Measurements from ENCODE around the gene MED29.

The MED29 gene

GRCh38 chr19:39412100-39412866 lies 21.1 kb downstream of the MED29 start, which contains the start of gene PLEKHG2:
TSS of gene PLEKHG2 (plus strand) at chr19:39412669. CDS start at chr19:39414087, 1,418 bp downstream.
- peak within 1 kb of the TSS; percentile 53 for H2AFZ ChIP-seq (ENCODE audit: low read length, unreplicated experiment)

GRCh38 chr19:39412867-39413271 lies 21.7 kb downstream of the MED29 start:
- H3K4me1 ChIP-seq (ENCODE audit: control insufficient read depth, insufficient read depth, low read length, unreplicated experiment), result peaks cover 22% of the 10 kb centered on the region
- no peaks in the 10 kb centered on the region for H3K27me3 ChIP-seq (ENCODE audit: insufficient read depth, low read length)
- peaks cover 11% of the 10 kb centered on the region; the same call in 1 of the 2 replicates for H3K36me3 ChIP-seq (ENCODE audit: insufficient read depth, low read length)
- H3K4me3 ChIP-seq (ENCODE audit: low read depth, low read length), result peak overlapping the region; percentile 86
- peak overlapping the region; percentile 53 for H2AFZ ChIP-seq (ENCODE audit: low read length, unreplicated experiment)
- peaks cover 29% of the 10 kb centered on the region for H3K79me2 ChIP-seq (ENCODE audit: control insufficient read depth, insufficient read depth, low read length, unreplicated experiment)
- peak overlapping the region; percentile 82 for H3K27ac ChIP-seq (ENCODE audit: low read depth, low read length)

More at GRCh38 chr19:39412100-39412866, 21.1 kb downstream of the MED29 start, which contains the start of gene PLEKHG2:
- Histone ChIP-seq H3K27ac (ENCODE audit: low read depth, low read length) (peak within 1 kb of the TSS; percentile 98), H3K36me3 (ENCODE audit: insufficient read depth, low read length) (peaks cover 17% of the 10 kb centered on the region; the same call in 1 of the 2 replicates), H3K79me2 (ENCODE audit: control insufficient read depth, insufficient read depth, low read length, unreplicated experiment) (peaks cover 34% of the 10 kb centered on the region), H3K4me1 (ENCODE audit: control insufficient read depth, insufficient read depth, low read length, unreplicated experiment) (peaks cover 22% of the 10 kb centered on the region), H3K27me3 (ENCODE audit: insufficient read depth, low read length) (no peaks in the 10 kb centered on the region), H3K4me3 (ENCODE audit: low read depth, low read length) (peak within 1 kb of the TSS; percentile 86)

- Histone ChIP-seq H3K4me3 (ENCODE audit: low read depth, low read length) (peak overlapping the region; percentile 86), H3K79me2 (ENCODE audit: control insufficient read depth, insufficient read depth, low read length, unreplicated experiment) (peaks cover 23% of the 10 kb centered on the region), H3K27ac (ENCODE audit: low read depth, low read length) (peak overlapping the region; percentile 82), H3K36me3 (ENCODE audit: insufficient read depth, low read length) (peaks cover 5% of the 10 kb centered on the region; the same call in 1 of the 2 replicates), H3K27me3 (ENCODE audit: insufficient read depth, low read length) (no peaks in the 10 kb centered on the region), H3K4me1 (ENCODE audit: control insufficient read depth, insufficient read depth, low read length, unreplicated experiment) (peaks cover 22% of the 10 kb centered on the region), H2AFZ (ENCODE audit: low read length, unreplicated experiment) (no peak overlapping the region)
Measured at GRCh38 chr19:39413272-39413910, 22.2 kb downstream of the MED29 start.

- H3K27me3 ChIP-seq (ENCODE audit: insufficient read depth, low read length), result no peaks in the 10 kb centered on the region
- peaks cover 22% of the 10 kb centered on the region for H3K4me1 ChIP-seq (ENCODE audit: control insufficient read depth, insufficient read depth, low read length, unreplicated experiment)
- no peak overlapping the region for H2AFZ ChIP-seq (ENCODE audit: low read length, unreplicated experiment)
- H3K36me3 ChIP-seq (ENCODE audit: insufficient read depth, low read length), result peaks cover 4% of the 10 kb centered on the region; the same call in 1 of the 2 replicates
- peak overlapping the region; percentile 82 for H3K27ac ChIP-seq (ENCODE audit: low read depth, low read length)
- peak overlapping the region; percentile 86 for H3K4me3 ChIP-seq (ENCODE audit: low read depth, low read length)
- H3K79me2 ChIP-seq (ENCODE audit: control insufficient read depth, insufficient read depth, low read length, unreplicated experiment), result peaks cover 17% of the 10 kb centered on the region
Measured at GRCh38 chr19:39413911-39414608, 22.9 kb downstream of the MED29 start.

- Histone ChIP-seq H3K4me3 (ENCODE audit: low read depth, low read length) (peak overlapping the region; percentile 29; the same call in 1 of the 2 replicates), H3K27ac (ENCODE audit: low read depth, low read length) (no peak overlapping the region), H3K79me2 (ENCODE audit: control insufficient read depth, insufficient read depth, low read length, unreplicated experiment) (peaks cover 17% of the 10 kb centered on the region), H3K36me3 (ENCODE audit: insufficient read depth, low read length) (peaks cover 5% of the 10 kb centered on the region; the same call in 1 of the 2 replicates), H3K4me1 (ENCODE audit: control insufficient read depth, insufficient read depth, low read length, unreplicated experiment) (peaks cover 19% of the 10 kb centered on the region), H2AFZ (ENCODE audit: low read length, unreplicated experiment) (no peak overlapping the region), H3K27me3 (ENCODE audit: insufficient read depth, low read length) (no peaks in the 10 kb centered on the region)
Measured at GRCh38 chr19:39415111-39416046, 24.2 kb downstream of the MED29 start.

GRCh38 chr19:39416152-39417120 lies 25.3 kb downstream of the MED29 start:
- no peak overlapping the region for H3K4me3 ChIP-seq (ENCODE audit: low read depth, low read length)
- peaks cover 5% of the 10 kb centered on the region; the same call in 1 of the 2 replicates for H3K36me3 ChIP-seq (ENCODE audit: insufficient read depth, low read length)
- no peak overlapping the region for H3K27ac ChIP-seq (ENCODE audit: low read depth, low read length)
- H2AFZ ChIP-seq (ENCODE audit: low read length, unreplicated experiment), result no peak overlapping the region
- H3K27me3 ChIP-seq (ENCODE audit: insufficient read depth, low read length), result no peaks in the 10 kb centered on the region
- peaks cover 17% of the 10 kb centered on the region for H3K79me2 ChIP-seq (ENCODE audit: control insufficient read depth, insufficient read depth, low read length, unreplicated experiment)
- peaks cover 9% of the 10 kb centered on the region for H3K4me1 ChIP-seq (ENCODE audit: control insufficient read depth, insufficient read depth, low read length, unreplicated experiment)

- Histone ChIP-seq H3K27ac (ENCODE audit: low read depth, low read length) (no peak overlapping the region), H3K36me3 (ENCODE audit: insufficient read depth, low read length) (peaks cover 5% of the 10 kb centered on the region; the same call in 1 of the 2 replicates), H2AFZ (ENCODE audit: low read length, unreplicated experiment) (no peak overlapping the region), H3K27me3 (ENCODE audit: insufficient read depth, low read length) (no peaks in the 10 kb centered on the region), H3K4me1 (ENCODE audit: control insufficient read depth, insufficient read depth, low read length, unreplicated experiment) (peaks cover 8% of the 10 kb centered on the region), H3K4me3 (ENCODE audit: low read depth, low read length) (no peak overlapping the region), H3K79me2 (ENCODE audit: control insufficient read depth, insufficient read depth, low read length, unreplicated experiment) (peaks cover 17% of the 10 kb centered on the region)
Measured at GRCh38 chr19:39417463-39418181, 26.4 kb downstream of the MED29 start.

- H3K27me3 ChIP-seq (ENCODE audit: insufficient read depth, low read length), result no peaks in the 10 kb centered on the region
- peaks cover 6% of the 10 kb centered on the region for H3K4me1 ChIP-seq (ENCODE audit: control insufficient read depth, insufficient read depth, low read length, unreplicated experiment)
- peaks cover 5% of the 10 kb centered on the region; the same call in 1 of the 2 replicates for H3K36me3 ChIP-seq (ENCODE audit: insufficient read depth, low read length)
Measured at GRCh38 chr19:39419003-39419402, 27.8 kb downstream of the MED29 start.

More at GRCh38 chr19:39419003-39419402, 27.8 kb downstream of the MED29 start:
- peaks cover 15% of the 10 kb centered on the region for H3K79me2 ChIP-seq (ENCODE audit: control insufficient read depth, insufficient read depth, low read length, unreplicated experiment)
- H3K4me3 ChIP-seq (ENCODE audit: low read depth, low read length), result no peak overlapping the region
- no peak overlapping the region for H2AFZ ChIP-seq (ENCODE audit: low read length, unreplicated experiment)
- no peak overlapping the region for H3K27ac ChIP-seq (ENCODE audit: low read depth, low read length)

All from ACC112 (cell line).